GM10266 (cell line): ENCODE measurements around the gene CARD19.

Experiments
- DNase-seq: peaks from one replicate; pipeline ENCODE4 v3.0.0; 2012; ENCODE audit errors: extremely low spot score
- TF ChIP-seq, protein P1 (sequence below): IDR thresholded peaks from 2 replicates; pipeline ENCODE4 v1.5.1; 2012; ENCODE audit warnings: mild to moderate bottlenecking, low read depth; ENCODE audit not compliant: control insufficient read depth, insufficient read depth; ENCODE audit errors: missing control alignments

Gene CARD19

DNA sequence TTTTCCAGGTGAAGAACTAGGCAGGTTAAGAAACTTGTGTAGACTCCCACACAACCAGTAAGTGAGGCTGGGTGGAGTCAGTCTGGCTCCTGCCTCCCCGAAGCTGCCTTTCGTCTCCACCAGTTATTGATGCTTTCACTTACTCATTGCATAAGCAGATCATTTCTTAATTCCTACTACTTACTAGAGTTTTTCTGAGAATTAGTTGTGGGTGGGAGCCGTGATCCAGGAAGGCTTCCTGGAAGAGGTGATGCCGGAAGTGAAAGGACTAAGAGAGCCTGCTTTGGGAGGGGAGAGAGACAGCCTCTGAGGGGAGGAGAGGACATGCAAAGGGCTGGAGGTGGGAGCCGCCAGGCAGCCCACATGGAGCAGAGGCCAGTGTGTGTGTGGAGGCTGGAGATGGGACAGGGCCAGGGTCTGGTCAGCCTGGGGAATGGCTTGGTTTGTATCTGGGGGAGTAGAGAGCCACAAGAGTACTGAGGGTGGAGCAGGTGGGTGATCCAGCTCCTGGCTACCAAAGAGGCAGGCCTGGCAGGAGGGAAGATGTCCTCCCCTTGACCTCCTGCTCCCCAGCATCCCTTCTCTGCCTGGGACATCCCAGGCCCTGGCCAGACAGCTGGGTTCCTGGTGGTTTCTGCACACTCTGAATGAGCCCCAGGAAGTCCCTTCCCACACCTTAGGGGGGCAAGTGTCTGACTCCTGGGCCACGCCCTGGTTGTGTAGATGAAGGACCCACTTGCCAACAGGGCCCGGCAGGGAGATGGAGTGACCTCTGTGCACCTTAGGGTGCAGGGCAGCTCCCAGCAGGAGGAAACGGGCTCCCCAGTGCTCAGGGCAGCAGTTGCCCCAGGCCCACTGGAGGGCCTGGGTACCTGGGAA, 12.2 kb upstream of the CARD19 start:
- TF ChIP-seq, protein P1, sequence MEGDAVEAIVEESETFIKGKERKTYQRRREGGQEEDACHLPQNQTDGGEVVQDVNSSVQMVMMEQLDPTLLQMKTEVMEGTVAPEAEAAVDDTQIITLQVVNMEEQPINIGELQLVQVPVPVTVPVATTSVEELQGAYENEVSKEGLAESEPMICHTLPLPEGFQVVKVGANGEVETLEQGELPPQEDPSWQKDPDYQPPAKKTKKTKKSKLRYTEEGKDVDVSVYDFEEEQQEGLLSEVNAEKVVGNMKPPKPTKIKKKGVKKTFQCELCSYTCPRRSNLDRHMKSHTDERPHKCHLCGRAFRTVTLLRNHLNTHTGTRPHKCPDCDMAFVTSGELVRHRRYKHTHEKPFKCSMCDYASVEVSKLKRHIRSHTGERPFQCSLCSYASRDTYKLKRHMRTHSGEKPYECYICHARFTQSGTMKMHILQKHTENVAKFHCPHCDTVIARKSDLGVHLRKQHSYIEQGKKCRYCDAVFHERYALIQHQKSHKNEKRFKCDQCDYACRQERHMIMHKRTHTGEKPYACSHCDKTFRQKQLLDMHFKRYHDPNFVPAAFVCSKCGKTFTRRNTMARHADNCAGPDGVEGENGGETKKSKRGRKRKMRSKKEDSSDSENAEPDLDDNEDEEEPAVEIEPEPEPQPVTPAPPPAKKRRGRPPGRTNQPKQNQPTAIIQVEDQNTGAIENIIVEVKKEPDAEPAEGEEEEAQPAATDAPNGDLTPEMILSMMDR: no peak
- DNase-seq: no peak

DNA sequence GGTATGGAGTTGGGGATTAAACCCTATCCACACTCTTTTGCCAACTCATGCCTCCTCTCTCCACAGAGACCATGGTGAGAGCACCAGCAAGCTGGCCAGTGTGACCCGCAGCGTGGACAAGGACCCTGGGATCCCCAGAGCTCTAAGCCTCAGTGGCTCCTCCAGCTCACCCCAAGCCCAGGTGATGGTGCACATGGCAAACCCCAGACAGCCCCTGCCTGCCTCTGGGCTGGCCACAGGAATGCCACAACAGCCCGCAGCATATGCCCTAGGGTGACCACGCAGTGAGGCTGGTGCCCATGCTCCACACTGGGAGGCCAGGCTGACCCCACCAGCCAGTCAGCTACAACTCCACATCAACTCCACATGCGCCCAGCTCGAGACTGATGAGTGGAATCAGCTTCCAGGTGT, 11.5 kb upstream of the CARD19 start:
- DNase-seq: no peak
- TF ChIP-seq, protein P1: no peak

DNA sequence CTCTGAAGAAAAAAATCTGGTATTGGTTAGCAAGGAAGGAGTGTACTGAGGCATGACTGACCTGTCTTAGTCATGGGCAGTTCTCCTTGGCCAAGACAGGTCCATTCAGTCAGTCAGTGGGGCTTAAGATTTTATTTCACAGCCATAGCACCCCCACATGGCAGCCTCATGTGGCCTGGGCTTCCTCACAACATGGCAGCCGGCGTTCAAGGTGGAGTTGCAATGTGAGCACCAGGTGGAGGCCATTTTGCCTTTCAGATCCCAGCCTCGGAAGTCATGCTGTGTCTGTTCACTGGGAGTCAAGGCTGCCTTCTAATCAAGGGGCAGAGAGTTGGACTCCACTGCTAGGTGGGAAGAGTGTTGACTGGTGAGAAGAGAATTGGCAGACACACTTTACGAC, 10.3 kb upstream of the CARD19 start:
- TF ChIP-seq, protein P1: no peak
- DNase-seq: no peak

DNA sequence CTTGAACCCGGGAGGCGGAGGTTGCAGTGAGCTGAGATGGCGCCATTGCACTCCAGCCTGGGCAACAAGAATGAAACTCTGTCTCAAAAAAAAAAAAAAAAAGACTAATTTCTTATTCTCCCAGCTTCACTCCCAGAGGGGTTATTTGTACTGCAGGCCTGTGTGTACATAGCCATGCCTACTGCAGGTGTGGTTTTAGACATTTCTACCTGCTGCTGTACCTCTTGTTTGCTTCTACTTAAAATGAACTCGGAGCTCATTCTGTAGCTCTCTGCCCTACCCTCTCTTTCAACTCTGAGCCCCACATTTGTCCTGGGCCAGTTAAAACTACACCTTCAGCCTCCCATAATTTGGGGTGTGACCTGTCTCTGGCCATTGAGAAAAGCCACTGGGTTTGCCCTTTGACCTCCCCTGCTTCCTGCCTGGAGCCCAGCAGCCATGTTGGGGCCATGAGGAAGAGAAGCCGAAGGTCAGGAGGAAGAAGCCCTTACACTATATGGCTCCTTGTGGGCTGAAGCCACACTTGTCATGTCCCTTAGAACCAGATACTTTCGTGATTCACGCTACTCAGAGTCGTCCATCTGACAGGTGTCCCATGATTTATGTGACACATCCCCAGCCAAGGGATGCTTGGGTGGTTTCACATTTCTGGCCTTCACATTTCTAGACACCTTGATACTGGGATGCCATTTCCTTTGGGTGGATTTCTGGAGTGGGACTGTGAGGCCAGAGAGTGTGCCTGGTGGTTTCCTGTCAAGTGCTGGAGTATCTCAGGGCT, 9.4 kb upstream of the CARD19 start:
- DNase-seq: no peak
- TF ChIP-seq, protein P1: no peak

DNA sequence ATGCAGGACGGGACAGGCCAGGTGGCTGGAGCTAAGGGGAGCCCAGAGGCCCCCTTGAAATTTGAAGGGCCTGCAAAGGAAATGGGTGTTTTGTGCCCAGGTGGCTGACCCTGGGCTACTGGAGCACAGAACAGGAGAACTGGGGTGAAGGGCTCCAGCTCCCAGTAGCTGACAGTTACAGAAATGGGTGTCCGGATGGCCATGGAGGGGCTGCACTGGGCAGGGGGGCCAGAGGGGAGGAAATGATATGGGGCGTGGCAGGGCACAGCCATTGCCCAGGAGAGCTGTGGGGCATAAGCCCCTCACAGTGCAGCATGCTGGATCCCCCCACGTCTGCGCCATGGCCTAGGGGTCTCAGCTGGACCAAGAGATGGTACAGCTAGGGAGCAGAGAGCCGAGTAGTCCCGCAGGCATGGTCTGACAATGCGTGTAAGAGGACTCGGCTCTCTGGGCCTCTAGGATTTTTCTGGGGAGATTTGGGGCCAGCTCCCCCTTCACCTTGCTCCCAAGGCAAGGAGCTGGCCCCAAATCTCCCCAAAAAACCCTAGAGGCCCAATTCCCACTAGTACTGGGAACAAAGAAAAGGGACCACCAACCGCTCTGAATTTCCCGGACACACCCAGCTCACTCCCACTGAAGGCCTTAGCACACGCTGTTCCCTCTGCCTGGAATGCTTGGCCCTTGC, 7.9 kb upstream of the CARD19 start:
- DNase-seq: no peak
- TF ChIP-seq, protein P1: no peak

DNA sequence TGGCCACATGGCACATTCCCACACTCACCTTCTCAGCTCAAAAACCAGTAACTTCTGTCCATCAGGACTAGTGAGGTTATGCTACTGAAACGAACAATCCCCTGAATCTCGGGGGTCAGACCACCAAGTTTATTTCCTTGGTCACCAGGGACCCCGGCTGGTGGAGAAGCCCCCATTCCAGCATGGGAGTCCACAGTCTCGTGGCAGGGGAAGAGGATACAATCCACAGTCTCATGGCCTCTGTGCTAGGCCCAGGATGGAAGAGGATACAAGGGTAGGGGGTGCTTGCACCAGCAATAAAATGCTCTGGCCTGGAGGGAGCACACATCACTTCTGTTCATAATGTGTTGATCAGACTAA, 7.4 kb upstream of the CARD19 start:
- no peak for DNase-seq
- TF ChIP-seq, protein P1: no peak
